Dedifferentiated amniotic fluid mesenchymal stem cell (primary cell): ENCODE measurements around the gene ENO4.

Source experiments
- DNase-seq: peaks from one replicate; pipeline ENCODE4 v3.0.0-alpha.2; 2016; ENCODE audit errors: extremely low spot score

Gene ENO4

GRCh38 chr10:116913695-116914094 is 64.4 kb downstream of the ENO4 start:
- DNase-seq: no peak

GRCh38 chr10:116915340-116915739 is 66.0 kb downstream of the ENO4 start:
- no peak for DNase-seq

GRCh38 chr10:116917481-116917880 is 68.2 kb downstream of the ENO4 start:
- DNase-seq: no peak

GRCh38 chr10:116918583-116918982 is 69.3 kb downstream of the ENO4 start:
- DNase-seq: no peak

- DNase-seq: no peak
These were observed 69.9 kb downstream of the ENO4 start for GRCh38 chr10:116919164-116919563.

- no peak for DNase-seq
These were observed 70.4 kb downstream of the ENO4 start for GRCh38 chr10:116919706-116920105.

GRCh38 chr10:116925056-116925455 is 75.8 kb downstream of the ENO4 start:
- no peak for DNase-seq

GRCh38 chr10:116926426-116926825 is 77.1 kb downstream of the ENO4 start:
- no peak for DNase-seq

- DNase-seq: no peak
These were observed 82.5 kb downstream of the ENO4 start for GRCh38 chr10:116931806-116932205.
